Naive thymus-derived CD4-positive, alpha-beta T cell (primary cell): Measurements from ENCODE around the gene AK8. TPM values are rescaled to one million over a fixed set of nuclear protein-coding genes. Genes with fewer than 3 reads are reported as not detected.

ENCODE experiments used
- ATAC-seq: fragments of 150-1000 bp; cut with Tn5 transposase; 2 replicates; pipeline ENCODE4 v1.10.0; 2021; ENCODE audit warnings: mild to moderate bottlenecking, moderate library complexity
- CTCF ChIA-PET: fragments of 350-600 bp; sonication (Branson Sonifier 250); formaldehyde crosslinking; loops from one replicate; lab custom pipeline; 2021; ENCODE audit warnings: antibody characterized with exemption; lab: Charles Lee
- POLR2A ChIA-PET: fragments of 350-600 bp; sonication (Branson Sonifier 250); formaldehyde crosslinking; loops from one replicate; lab custom pipeline; 2021; ENCODE audit warnings: antibody characterized with exemption, inconsistent platforms; lab: Charles Lee
- DNase-seq, 9 donors: peaks; one replicate each; pipeline versions ENCODE4 v3.0.0 to v3.0.0-alpha.2; 2020 to 2022; ENCODE audit warnings: mixed read lengths in 1 of 9
- H3K27ac ChIP-seq: one replicate; pipeline ENCODE4 v1.7.0; 2013; ENCODE audit warnings: mild to moderate bottlenecking, low read depth, low read length, moderate library complexity
- H3K27me3 ChIP-seq, 2 donors: one replicate each; pipeline ENCODE4 v1.7.0; 2013; ENCODE audit warnings: low read length in 2 of 2, mild to moderate bottlenecking in 2 of 2, moderate library complexity in 2 of 2; ENCODE audit not compliant: control insufficient read depth in 2 of 2, insufficient read depth in 2 of 2
- H3K36me3 ChIP-seq, 3 experiments: 1 replicate in 2 of 3; 2 replicates in 1 of 3; pipeline ENCODE4 v1.7.0; 2013; ENCODE audit warnings: low read length in 3 of 3, mild to moderate bottlenecking in 3 of 3, moderate library complexity in 1 of 3; ENCODE audit not compliant: insufficient read depth in 3 of 3, control insufficient read depth in 2 of 3
- H3K4me1 ChIP-seq, 2 donors: one replicate each; pipeline ENCODE4 v1.7.0; 2013; ENCODE audit warnings: low read length in 2 of 2, mild to moderate bottlenecking in 2 of 2, moderate library complexity in 1 of 2; ENCODE audit not compliant: control insufficient read depth in 2 of 2, insufficient read depth in 2 of 2
- H3K4me3 ChIP-seq: 2 replicates; pipeline ENCODE4 v1.7.0; 2013; ENCODE audit warnings: mild to moderate bottlenecking, low read length
- H3K9me3 ChIP-seq, 3 experiments: 1 replicate in 2 of 3; 2 replicates in 1 of 3; pipeline ENCODE4 v1.7.0; 2013; ENCODE audit warnings: low read length in 3 of 3; ENCODE audit not compliant: control insufficient read depth in 2 of 3
- H3K27ac Mint-ChIP-seq, 9 donors: one replicate each; pipeline ENCODE4 v1.8.0; 2020 to 2022; ENCODE audit warnings: mixed read lengths in 9 of 9, mild to moderate bottlenecking in 8 of 9, moderate library complexity in 5 of 9, inconsistent platforms in 2 of 9
- H3K27me3 Mint-ChIP-seq, 5 donors: one replicate each; pipeline ENCODE4 v1.8.0; 2021 to 2022; ENCODE audit warnings: mixed read lengths in 5 of 5, mild to moderate bottlenecking in 1 of 5
- H3K36me3 Mint-ChIP-seq, 5 donors: one replicate each; pipeline ENCODE4 v1.8.0; 2020 to 2022; ENCODE audit warnings: mixed read lengths in 5 of 5, mild to moderate bottlenecking in 3 of 5, inconsistent platforms in 1 of 5
- H3K4me1 Mint-ChIP-seq, 7 donors: one replicate each; pipeline ENCODE4 v1.8.0; 2020 to 2022; ENCODE audit warnings: mixed read lengths in 7 of 7, mild to moderate bottlenecking in 3 of 7, inconsistent platforms in 1 of 7
- H3K4me3 Mint-ChIP-seq, 10 donors: one replicate each; pipeline ENCODE4 v1.8.0; 2020 to 2022; ENCODE audit warnings: mild to moderate bottlenecking in 10 of 10, mixed read lengths in 10 of 10, moderate library complexity in 6 of 10, inconsistent platforms in 2 of 10
- H3K9me3 Mint-ChIP-seq, 11 donors: one replicate each; pipeline ENCODE4 v1.8.0; 2020 to 2022; ENCODE audit warnings: mixed read lengths in 11 of 11, mild to moderate bottlenecking in 4 of 11, inconsistent platforms in 1 of 11, moderate library complexity in 1 of 11
- intact Hi-C, 2 donors: fragments of 100-400 bp; cut with micrococcal nuclease; formaldehyde crosslinking; loops; one replicate each; pipeline ENCODE4 v1.15.1; 2023
- polyA plus RNA-seq, 2 donors: library from polyadenylated mRNA; unstranded; fragments of 300-500 nt; fragmentation: Illumina TruSeq; gene quantifications; one replicate each; pipeline ENCODE4 v1.2.3, GENCODE V29; 2021
- total RNA-seq, 6 experiments: library from RNA in 5 of 6; stranded (reverse) in 5 of 6; gene quantifications; 1 replicate in 5 of 6; 2 replicates in 1 of 6; pipeline ENCODE4 v1.2.3 and lab custom pipeline; 2021 to 2026

The AK8 gene
- total and polyA plus RNA-seq, 7 experiments from 2014 or later, result 0.10 to 0.20 (median 0.12) TPM; not detected in 4

DNA sequence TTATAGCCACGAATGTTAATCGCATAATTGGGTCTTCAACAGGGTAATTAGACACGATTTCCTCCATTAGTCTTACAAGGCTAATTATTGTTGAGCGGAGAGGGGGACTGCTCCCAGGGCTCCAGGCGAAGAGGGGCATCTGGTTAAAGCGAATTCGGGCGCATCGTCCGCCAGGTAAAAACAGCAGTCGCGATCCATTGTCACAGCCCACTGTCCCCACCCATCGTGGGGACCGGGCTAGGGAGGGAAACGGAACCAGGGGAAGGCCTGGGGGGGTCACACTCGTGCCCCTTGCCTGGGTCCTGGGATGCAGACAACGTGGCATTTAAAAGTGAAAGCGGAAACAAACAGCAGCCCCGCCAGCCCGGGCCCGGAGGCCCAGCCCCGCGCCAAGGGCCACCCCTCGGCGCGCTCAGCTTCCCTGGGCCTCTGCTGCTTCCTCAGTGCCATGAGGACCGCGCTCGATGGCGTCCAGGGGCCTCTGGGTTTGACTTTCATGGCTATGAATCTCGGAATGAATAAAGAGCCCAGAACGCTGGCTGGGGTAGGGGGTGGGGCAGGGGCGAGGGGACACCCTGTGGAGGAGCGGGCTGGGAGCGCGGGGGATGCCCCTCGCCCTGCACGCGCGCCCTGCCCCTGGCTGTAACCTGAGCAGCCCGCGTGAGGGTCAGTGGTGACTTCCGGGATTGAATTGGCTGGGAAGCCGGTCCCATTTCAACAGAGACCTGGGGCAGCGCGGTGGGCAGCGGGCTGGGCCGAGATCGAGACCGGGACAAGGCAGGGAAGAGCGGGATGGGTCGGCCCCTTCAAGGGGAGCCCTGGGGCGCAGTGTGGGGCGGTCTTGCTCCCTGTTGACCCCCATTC is 107.9 kb downstream of the AK8 start:
- Histone ChIP-seq H3K36me3 (peaks cover 0 to 6% (median 0%) of the 10 kb centered on the region in 3 experiments), H3K9me3 (no peaks in the 10 kb centered on the region), H3K4me3 (peak overlapping the region; percentile 86), H3K27ac (peak overlapping the region; percentile 77), H3K27me3 (no peaks in the 10 kb centered on the region), H3K4me1 (peaks cover 3 to 9% of the 10 kb centered on the region in 2 donors)
- Mint-ChIP-seq H3K9me3 (peaks cover 0 to 8% (median 0%) of the 10 kb centered on the region in 11 donors), H3K4me3 (peak overlapping the region; percentile 95 to 100 (median 98)), H3K27me3 (peaks cover 0 to 15% (median 0%) of the 10 kb centered on the region in 5 donors), H3K4me1 (peaks cover 8 to 37% (median 27%) of the 10 kb centered on the region in 7 donors), H3K27ac (peak overlapping the region; percentile 90 to 99 (median 97)), H3K36me3 (peaks cover 0 to 15% (median 0%) of the 10 kb centered on the region in 5 donors)
- CTCF ChIA-PET, result interaction anchor here (0.9 to 1.6 kb wide), 2 partner anchors 30 to 122 kb away, joined by 3 to 5 read pairs; no protein-coding TSS in a partner anchor
- peak; percentile 77 for ATAC-seq
- intact Hi-C loops, result loop anchor here (1.0 to 10.0 kb wide), 8 partner anchors 30 to 687 kb away; partner anchors contain the start of genes GTF3C4 (in 2 of the 2), CACFD1 (in 1 of the 2), TSC1 (in 1 of the 2) and TTF1 (in 1 of the 2)
- peak; percentile 42 to 71 (median 66) for DNase-seq
- POLR2A ChIA-PET, result interaction anchor here (0.5 to 2.0 kb wide), 7 partner anchors 20 to 366 kb away, joined by 3 to 11 read pairs (median 3); partner anchors contain the start of genes DDX31, GTF3C4 and TSC1

DNA sequence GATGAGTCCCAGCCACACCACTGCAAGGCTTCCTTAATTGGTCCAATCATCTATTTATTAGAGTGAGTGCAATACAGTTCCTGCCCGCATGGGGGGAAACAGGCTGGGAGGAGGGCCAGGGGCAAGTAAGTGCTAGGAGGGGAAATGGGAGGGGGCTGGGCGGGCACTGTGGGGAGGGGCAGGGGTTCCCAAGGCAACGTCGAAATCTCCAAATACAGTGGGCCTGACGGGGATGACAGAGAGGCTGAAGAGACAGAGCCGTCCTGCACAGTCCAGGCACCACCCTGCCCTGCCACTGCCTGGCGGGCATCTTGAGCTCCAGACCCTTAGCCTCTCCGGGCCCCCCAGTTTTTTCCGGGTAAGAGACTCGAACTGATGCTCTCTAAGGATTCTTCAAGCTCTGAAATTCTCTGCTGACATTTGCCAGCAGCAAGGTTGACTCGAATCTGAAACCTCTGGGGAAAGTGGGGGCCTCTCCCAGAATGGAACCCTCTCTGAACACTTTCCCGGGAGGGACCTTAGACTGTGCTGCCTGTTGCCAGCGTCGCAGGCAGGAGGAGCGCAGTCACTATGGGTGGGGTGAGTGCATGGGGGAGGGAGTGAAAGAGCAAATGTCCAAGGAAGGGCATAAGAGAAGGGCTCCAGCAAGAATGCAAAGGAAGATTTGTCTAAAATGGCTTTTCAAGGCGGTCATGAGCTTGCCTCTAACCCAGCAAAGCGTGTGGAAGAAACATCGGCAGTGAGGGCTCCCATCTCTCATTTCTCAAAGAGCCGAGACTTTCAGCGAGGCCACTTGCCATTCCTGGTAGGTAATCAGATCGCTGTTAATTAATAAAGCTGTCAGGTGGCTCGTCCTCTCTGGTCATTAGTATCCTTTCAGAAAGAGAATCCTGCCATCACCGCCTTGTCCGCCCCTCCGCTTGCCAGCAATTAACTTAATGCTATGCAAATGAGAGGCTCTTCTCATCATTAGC is 108.9 kb downstream of the AK8 start:
- Mint-ChIP-seq H3K27me3 (peaks cover 0 to 20% (median 0%) of the 10 kb centered on the region in 5 donors), H3K9me3 (peaks cover 0 to 8% (median 0%) of the 10 kb centered on the region in 11 donors), H3K4me3 (peak overlapping the region; percentile 95 to 100 (median 98)), H3K36me3 (peaks cover 0 to 15% (median 0%) of the 10 kb centered on the region in 5 donors), H3K27ac (peak overlapping the region; percentile 90 to 99 (median 97)), H3K4me1 (peaks cover 8 to 37% (median 27%) of the 10 kb centered on the region in 7 donors)
- ATAC-seq, result peak; percentile 86
- intact Hi-C loops, result loop anchor here (1.0 to 10.0 kb wide), 6 partner anchors 31 to 688 kb away; partner anchors contain the start of genes CACFD1 (in 1 of the 2), GTF3C4 (in 1 of the 2), TSC1 (in 1 of the 2) and TTF1 (in 1 of the 2)
- Histone ChIP-seq H3K36me3 (peaks cover 0 to 6% (median 0%) of the 10 kb centered on the region in 3 experiments), H3K4me1 (peaks cover 3 to 9% of the 10 kb centered on the region in 2 donors), H3K27me3 (no peaks in the 10 kb centered on the region), H3K27ac (peak overlapping the region; percentile 77), H3K4me3 (peak overlapping the region; percentile 86), H3K9me3 (no peaks in the 10 kb centered on the region)
- CTCF ChIA-PET, result interaction anchor here (0.7 to 1.6 kb wide), 3 partner anchors 27 to 121 kb away, joined by 3 to 5 read pairs (median 4); no protein-coding TSS in a partner anchor
- DNase-seq, result peak in 8 of 9 donors; percentile 42 to 69 (median 60)
- POLR2A ChIA-PET, result interaction anchor here (0.5 to 2.0 kb wide), 7 partner anchors 21 to 365 kb away, joined by 3 to 11 read pairs (median 3); partner anchors contain the start of genes DDX31, GTF3C4 and TSC1

DNA sequence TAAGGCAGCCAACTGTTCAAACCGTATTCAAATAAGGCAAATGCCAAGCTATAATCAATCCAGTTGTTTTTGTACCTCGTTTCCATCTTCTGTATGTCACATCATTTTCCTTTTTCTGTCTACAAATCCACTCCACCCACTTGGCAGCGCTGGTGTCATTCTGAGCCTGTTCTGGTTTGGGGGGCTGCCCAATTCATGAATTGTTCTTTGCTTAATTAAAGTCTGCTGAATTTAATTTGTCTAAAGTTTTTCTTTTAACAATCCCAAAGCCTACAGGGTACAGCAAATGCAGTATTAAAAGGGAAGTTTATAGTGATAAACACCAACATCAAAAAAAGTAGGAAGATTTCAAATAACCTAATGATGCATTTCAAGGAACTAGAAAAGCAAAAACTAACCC is 114.5 kb downstream of the AK8 start:
- Mint-ChIP-seq H3K4me1 (peaks cover 0 to 11% (median 6%) of the 10 kb centered on the region in 7 donors), H3K4me3 (no peak overlapping the region), H3K27ac (no peak overlapping the region), H3K27me3 (peaks cover 0 to 57% (median 5%) of the 10 kb centered on the region in 5 donors), H3K36me3 (no peaks in the 10 kb centered on the region), H3K9me3 (no peaks in the 10 kb centered on the region)
- intact Hi-C loops, result loop anchor here in 1 of 2 donors (10.0 kb wide), 1 partner anchor 359 kb away; the partner anchor contains the start of gene TTF1
- DNase-seq, result no peak
- Histone ChIP-seq H3K27me3 (no peaks in the 10 kb centered on the region), H3K4me1 (no peaks in the 10 kb centered on the region), H3K9me3 (no peaks in the 10 kb centered on the region), H3K27ac (no peak overlapping the region), H3K4me3 (no peak overlapping the region), H3K36me3 (no peaks in the 10 kb centered on the region)
- ATAC-seq, result no peak
- POLR2A ChIA-PET, result no interaction called here
- CTCF ChIA-PET, result no interaction called here

DNA sequence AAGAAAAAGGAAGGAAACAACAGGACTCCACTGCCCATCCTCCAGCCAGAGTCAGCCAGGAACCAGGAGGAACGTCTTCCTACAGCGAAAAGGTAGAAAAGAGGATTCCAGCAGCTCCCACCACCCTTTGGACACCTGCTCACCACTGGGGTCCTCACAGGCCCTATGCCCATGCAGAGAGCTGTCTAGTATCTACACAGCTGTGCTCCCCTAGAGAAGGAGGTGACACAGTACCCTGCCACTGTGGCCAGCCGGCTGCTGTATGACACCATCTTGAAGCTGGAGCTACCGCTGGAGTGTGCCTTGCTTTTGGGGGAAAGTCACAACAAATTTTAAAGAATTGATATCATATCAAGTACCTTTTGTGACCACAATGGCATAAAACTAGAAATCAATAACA is 115.2 kb downstream of the AK8 start:
- DNase-seq (no peak), ATAC-seq (no peak)
- H3K27ac ChIP-seq, result no peak overlapping the region
- no peak overlapping the region for H3K4me3 ChIP-seq
- H3K36me3 Mint-ChIP-seq, result no peaks in the 10 kb centered on the region
- H3K27ac Mint-ChIP-seq, result no peak overlapping the region
- H3K4me1 ChIP-seq, result no peaks in the 10 kb centered on the region
- ChIA-PET CTCF (interaction anchor here (0.8 kb wide), 1 partner anchor 1398 kb away, joined by 3 read pairs; no protein-coding TSS in a partner anchor), POLR2A (no interaction called here)
- no peaks in the 10 kb centered on the region for H3K9me3 Mint-ChIP-seq
- H3K4me1 Mint-ChIP-seq, result peaks cover 0 to 10% (median 4%) of the 10 kb centered on the region in 7 donors
- intact Hi-C loops, result loop anchor here in 1 of 2 donors (10.0 kb wide), 1 partner anchor 358 kb away; the partner anchor contains the start of gene TTF1
- H3K4me3 Mint-ChIP-seq, result no peak overlapping the region
- peaks cover 0 to 57% (median 5%) of the 10 kb centered on the region in 5 donors for H3K27me3 Mint-ChIP-seq
- H3K36me3 ChIP-seq, result no peaks in the 10 kb centered on the region
- no peaks in the 10 kb centered on the region for H3K27me3 ChIP-seq
- no peaks in the 10 kb centered on the region for H3K9me3 ChIP-seq

DNA sequence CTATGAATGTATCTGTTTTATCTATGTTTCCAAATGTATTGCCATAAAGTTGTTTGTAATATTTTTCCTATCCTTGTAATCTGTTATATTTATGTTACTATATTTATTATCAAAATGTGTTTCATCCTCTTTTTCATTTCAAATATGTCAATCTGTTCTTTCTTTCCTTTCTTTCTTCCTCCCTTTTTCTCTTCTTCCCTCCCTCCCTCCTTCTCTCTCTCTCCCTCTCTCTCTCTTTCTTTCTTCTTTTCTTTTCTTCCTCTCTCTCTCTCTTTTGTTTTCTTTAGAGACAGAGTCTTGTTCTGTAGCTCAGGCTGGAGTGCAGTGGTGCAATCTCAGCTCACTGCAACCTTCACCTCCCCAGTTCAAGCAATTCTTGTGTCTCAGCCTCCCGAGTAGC is 116.5 kb downstream of the AK8 start:
- H3K27me3 Mint-ChIP-seq, result peaks cover 0 to 54% (median 5%) of the 10 kb centered on the region in 5 donors
- Histone ChIP-seq H3K27me3 (no peaks in the 10 kb centered on the region), H3K4me1 (no peaks in the 10 kb centered on the region), H3K27ac (no peak overlapping the region), H3K36me3 (no peaks in the 10 kb centered on the region), H3K9me3 (no peaks in the 10 kb centered on the region), H3K4me3 (no peak overlapping the region)
- H3K27ac Mint-ChIP-seq, result no peak overlapping the region
- POLR2A ChIA-PET, result no interaction called here
- no peak for DNase-seq
- ATAC-seq, result no peak
- no peak overlapping the region for H3K4me3 Mint-ChIP-seq
- H3K9me3 Mint-ChIP-seq, result no peaks in the 10 kb centered on the region
- H3K36me3 Mint-ChIP-seq, result no peaks in the 10 kb centered on the region
- intact Hi-C loops, result loop anchor here in 1 of 2 donors (10.0 kb wide), 1 partner anchor 357 kb away; the partner anchor contains the start of gene TTF1
- no peaks in the 10 kb centered on the region for H3K4me1 Mint-ChIP-seq
- CTCF ChIA-PET, result no interaction called here
